ENCODE results near the gene ZFP30. TPM values are rescaled to one million over a fixed set of nuclear protein-coding genes. Genes with fewer than 3 reads are reported as not detected.

ZFP30 gene
- total RNA-seq, 1 experiment from 2014 or later = 4.7 TPM

DNA sequence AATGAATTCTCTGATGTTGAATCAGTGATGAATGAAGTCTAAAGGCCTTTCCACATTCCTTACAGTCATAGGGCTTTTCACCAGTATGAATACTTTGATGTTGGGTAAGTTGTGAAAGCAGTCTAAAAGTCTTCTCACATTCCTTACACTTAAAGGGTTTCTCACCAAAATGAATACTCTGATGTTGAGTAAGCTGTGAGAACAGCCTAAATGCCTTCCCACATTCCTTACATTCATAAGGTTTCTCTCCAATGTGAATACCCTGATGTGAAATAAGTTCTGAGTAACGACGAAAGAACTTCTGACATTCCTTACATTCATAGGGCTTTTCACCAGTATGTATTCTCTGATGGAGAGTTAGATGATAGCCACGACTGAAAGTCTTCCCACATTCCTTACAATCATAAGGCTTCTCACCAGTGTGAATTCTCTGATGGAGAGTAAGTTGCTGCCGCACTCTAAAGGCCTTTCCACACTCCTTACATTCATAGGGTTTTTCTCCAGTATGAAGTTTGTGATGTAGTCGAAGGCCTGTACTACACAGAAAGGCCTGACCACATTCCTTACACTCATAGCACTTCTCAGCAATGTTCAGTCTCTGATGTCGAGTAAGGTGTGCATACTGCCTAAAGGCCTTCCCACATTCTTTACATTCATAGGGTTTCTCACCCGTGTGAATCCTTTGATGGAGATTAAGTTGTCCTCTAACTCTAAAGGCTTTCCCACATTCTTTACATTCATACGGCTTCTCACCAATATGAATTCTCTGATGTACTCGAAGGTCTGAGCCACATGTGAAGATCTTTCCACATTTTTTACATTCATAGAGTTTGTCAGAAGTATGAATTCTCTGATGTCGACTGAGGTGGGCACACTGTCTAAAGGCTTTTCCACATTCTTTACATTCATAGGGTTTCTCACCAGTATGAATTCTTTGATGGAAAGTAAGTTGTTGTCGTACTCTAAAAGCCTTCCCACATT, 19.9 kb downstream of the ZFP30 start:
- TF ChIP-seq TCF7L2 (IDR thresholded peaks at IDR 0.05; ENCODE audit: borderline replicate concordance, extremely low read depth, insufficient read depth, insufficient read length) = no peak
- TF ChIP-seq FOSL1 (IDR thresholded peaks at IDR 0.05; ENCODE audit: low read depth) = no peak
- Histone ChIP-seq H3K9me3 (ENCODE audit: control insufficient read depth in 1 of 2, insufficient read depth in 1 of 2, low read depth in 1 of 2, low read length in 2 of 2) (peaks cover 14 to 24% of the 10 kb centered on the region in 2 experiments; a peak in 3 of 4 replicates), H3K4me1 (ENCODE audit: control insufficient read depth in 1 of 2, insufficient read depth in 2 of 2, low read length in 2 of 2) (no peaks in the 10 kb centered on the region), H3K4me2 (ENCODE audit: low read length) (no peak overlapping the region), H3K4me3 (replicated peaks in 1 of 2; ENCODE audit: low read depth in 1 of 2, low read length in 2 of 2) (no peak overlapping the region), H3K27ac (ENCODE audit: low read depth, low read length) (no peak overlapping the region), H3K27me3 (ENCODE audit: insufficient read depth, low read length) (no peaks in the 10 kb centered on the region), H2AFZ (ENCODE audit: low read depth, low read length, poor library complexity, severe bottlenecking) (no peak overlapping the region), H4K20me1 (ENCODE audit: insufficient read depth) (no peaks in the 10 kb centered on the region), H3K79me2 (ENCODE audit: insufficient read depth, low read length) (no peaks in the 10 kb centered on the region), H3K36me3 (ENCODE audit: control insufficient read depth in 1 of 2, insufficient read depth in 2 of 2, low read length in 2 of 2) (peaks cover 0 to 5% of the 10 kb centered on the region in 2 experiments; a peak in 1 of 4 replicates), H3K9me2 (ENCODE audit: insufficient read depth) (no peaks in the 10 kb centered on the region), H3K9ac (ENCODE audit: low read length) (no peak overlapping the region)
- intact Hi-C loops (cut with micrococcal nuclease) = no loop called here
- RAD21 ChIA-PET (ENCODE audit: low non-redundant PET in 1 of 2, low total read pairs in 2 of 2, uncharacterized antibody in 2 of 2, unreplicated experiment in 2 of 2) = no interaction called here
- DNase-seq (ENCODE audit: low read depth, low spot score) (no peak), ATAC-seq (no peak)
- no TSS peak for BruUV-seq (replicated peaks)
- CTCF ChIA-PET = no interaction called here
- POLR2A ChIA-PET = no interaction called here

DNA sequence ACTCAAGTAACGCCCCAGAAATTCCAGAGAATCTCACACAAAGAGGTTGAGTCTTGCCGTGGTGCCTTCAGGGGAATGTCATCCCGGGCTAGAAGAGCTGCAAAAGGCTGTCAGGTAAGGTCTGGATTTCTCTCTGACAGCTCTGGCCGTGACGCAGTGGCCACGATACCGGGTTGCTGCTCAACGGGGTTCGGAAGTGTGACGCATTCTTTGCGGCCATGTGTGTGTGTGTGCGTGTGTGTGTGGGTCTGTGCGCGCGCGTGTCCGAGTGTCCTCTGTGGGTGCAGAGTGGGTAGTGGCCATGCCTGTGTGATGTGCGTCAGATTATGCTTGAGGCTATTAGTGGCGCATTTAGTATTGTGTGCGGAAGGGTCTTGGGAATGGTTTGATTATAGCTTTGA, 60.3 kb downstream of the ZFP30 start:
- no peaks in the 10 kb centered on the region for H3K79me2 ChIP-seq (ENCODE audit: insufficient read depth, low read length)
- no peak overlapping the region for H2AFZ ChIP-seq (ENCODE audit: low read depth, low read length, poor library complexity, severe bottlenecking)
- H3K4me2 ChIP-seq (ENCODE audit: low read length) = no peak overlapping the region
- peaks cover 8 to 20% of the 10 kb centered on the region in 2 experiments; a peak in 2 of 4 replicates for H3K9me3 ChIP-seq (ENCODE audit: control insufficient read depth in 1 of 2, insufficient read depth in 1 of 2, low read depth in 1 of 2, low read length in 2 of 2)
- no peaks in the 10 kb centered on the region for H3K27me3 ChIP-seq (ENCODE audit: insufficient read depth, low read length)
- ChIA-PET POLR2A (no interaction called here), CTCF (no interaction called here), RAD21 (ENCODE audit: low non-redundant PET in 1 of 2, low total read pairs in 2 of 2, uncharacterized antibody in 2 of 2, unreplicated experiment in 2 of 2) (no interaction called here)
- intact Hi-C loops (cut with micrococcal nuclease) = no loop called here
- no peaks in the 10 kb centered on the region for H3K9me2 ChIP-seq (ENCODE audit: insufficient read depth)
- H3K9ac ChIP-seq (ENCODE audit: low read length) = no peak overlapping the region
- no peaks in the 10 kb centered on the region for H3K4me1 ChIP-seq (ENCODE audit: control insufficient read depth in 1 of 2, insufficient read depth in 2 of 2, low read length in 2 of 2)
- no peak overlapping the region for H3K4me3 ChIP-seq (replicated peaks in 1 of 2; ENCODE audit: low read depth in 1 of 2, low read length in 2 of 2)
- no peak overlapping the region for H3K27ac ChIP-seq (ENCODE audit: low read depth, low read length)
- ATAC-seq (no peak), DNase-seq (ENCODE audit: low read depth, low spot score) (no peak)
- H4K20me1 ChIP-seq (ENCODE audit: insufficient read depth) = no peaks in the 10 kb centered on the region
- no peaks in the 10 kb centered on the region for H3K36me3 ChIP-seq (ENCODE audit: control insufficient read depth in 1 of 2, insufficient read depth in 2 of 2, low read length in 2 of 2)
- no TSS peak for BruUV-seq (replicated peaks)
- TF ChIP-seq, protein P1, sequence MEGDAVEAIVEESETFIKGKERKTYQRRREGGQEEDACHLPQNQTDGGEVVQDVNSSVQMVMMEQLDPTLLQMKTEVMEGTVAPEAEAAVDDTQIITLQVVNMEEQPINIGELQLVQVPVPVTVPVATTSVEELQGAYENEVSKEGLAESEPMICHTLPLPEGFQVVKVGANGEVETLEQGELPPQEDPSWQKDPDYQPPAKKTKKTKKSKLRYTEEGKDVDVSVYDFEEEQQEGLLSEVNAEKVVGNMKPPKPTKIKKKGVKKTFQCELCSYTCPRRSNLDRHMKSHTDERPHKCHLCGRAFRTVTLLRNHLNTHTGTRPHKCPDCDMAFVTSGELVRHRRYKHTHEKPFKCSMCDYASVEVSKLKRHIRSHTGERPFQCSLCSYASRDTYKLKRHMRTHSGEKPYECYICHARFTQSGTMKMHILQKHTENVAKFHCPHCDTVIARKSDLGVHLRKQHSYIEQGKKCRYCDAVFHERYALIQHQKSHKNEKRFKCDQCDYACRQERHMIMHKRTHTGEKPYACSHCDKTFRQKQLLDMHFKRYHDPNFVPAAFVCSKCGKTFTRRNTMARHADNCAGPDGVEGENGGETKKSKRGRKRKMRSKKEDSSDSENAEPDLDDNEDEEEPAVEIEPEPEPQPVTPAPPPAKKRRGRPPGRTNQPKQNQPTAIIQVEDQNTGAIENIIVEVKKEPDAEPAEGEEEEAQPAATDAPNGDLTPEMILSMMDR (IDR thresholded peaks at IDR 0.05 in 2 of 3, conservative IDR thresholded peaks at IDR 0.05 in 1 of 3; ENCODE audit: borderline replicate concordance in 1 of 3, insufficient read depth in 1 of 3, low read depth in 2 of 3, low read length in 2 of 3) = no peak
- TF ChIP-seq TCF7L2 (IDR thresholded peaks at IDR 0.05; ENCODE audit: borderline replicate concordance, extremely low read depth, insufficient read depth, insufficient read length) = no peak
- TF ChIP-seq ELF1 (IDR thresholded peaks at IDR 0.05; ENCODE audit: borderline replicate concordance, low read depth) = no peak
- no peak for TF ChIP-seq POLR2A (IDR thresholded peaks at IDR 0.05; ENCODE audit: borderline replicate concordance, extremely low read depth, insufficient read depth, insufficient read length)
- TF ChIP-seq SRF (IDR thresholded peaks at IDR 0.05; ENCODE audit: low read depth) = no peak
- TF ChIP-seq EGR1 (IDR thresholded peaks at IDR 0.05; ENCODE audit: low read depth) = no peak
- no peak for TF ChIP-seq RAD21 (IDR thresholded peaks at IDR 0.05; ENCODE audit: low read depth)
- TF ChIP-seq, protein P2, sequence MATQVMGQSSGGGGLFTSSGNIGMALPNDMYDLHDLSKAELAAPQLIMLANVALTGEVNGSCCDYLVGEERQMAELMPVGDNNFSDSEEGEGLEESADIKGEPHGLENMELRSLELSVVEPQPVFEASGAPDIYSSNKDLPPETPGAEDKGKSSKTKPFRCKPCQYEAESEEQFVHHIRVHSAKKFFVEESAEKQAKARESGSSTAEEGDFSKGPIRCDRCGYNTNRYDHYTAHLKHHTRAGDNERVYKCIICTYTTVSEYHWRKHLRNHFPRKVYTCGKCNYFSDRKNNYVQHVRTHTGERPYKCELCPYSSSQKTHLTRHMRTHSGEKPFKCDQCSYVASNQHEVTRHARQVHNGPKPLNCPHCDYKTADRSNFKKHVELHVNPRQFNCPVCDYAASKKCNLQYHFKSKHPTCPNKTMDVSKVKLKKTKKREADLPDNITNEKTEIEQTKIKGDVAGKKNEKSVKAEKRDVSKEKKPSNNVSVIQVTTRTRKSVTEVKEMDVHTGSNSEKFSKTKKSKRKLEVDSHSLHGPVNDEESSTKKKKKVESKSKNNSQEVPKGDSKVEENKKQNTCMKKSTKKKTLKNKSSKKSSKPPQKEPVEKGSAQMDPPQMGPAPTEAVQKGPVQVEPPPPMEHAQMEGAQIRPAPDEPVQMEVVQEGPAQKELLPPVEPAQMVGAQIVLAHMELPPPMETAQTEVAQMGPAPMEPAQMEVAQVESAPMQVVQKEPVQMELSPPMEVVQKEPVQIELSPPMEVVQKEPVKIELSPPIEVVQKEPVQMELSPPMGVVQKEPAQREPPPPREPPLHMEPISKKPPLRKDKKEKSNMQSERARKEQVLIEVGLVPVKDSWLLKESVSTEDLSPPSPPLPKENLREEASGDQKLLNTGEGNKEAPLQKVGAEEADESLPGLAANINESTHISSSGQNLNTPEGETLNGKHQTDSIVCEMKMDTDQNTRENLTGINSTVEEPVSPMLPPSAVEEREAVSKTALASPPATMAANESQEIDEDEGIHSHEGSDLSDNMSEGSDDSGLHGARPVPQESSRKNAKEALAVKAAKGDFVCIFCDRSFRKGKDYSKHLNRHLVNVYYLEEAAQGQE (IDR thresholded peaks at IDR 0.05; ENCODE audit: low read depth) = no peak
- TF ChIP-seq POLR2AphosphoS5 (IDR thresholded peaks at IDR 0.05; ENCODE audit: low read depth, low read length) = no peak
- no peak for TF ChIP-seq YY1 (IDR thresholded peaks at IDR 0.05; ENCODE audit: extremely low read depth, insufficient replicate concordance, low read depth, low read length)

Measured in HCT116 (cell line).